ENCODE measurements around the gene CRB2.

DNA sequence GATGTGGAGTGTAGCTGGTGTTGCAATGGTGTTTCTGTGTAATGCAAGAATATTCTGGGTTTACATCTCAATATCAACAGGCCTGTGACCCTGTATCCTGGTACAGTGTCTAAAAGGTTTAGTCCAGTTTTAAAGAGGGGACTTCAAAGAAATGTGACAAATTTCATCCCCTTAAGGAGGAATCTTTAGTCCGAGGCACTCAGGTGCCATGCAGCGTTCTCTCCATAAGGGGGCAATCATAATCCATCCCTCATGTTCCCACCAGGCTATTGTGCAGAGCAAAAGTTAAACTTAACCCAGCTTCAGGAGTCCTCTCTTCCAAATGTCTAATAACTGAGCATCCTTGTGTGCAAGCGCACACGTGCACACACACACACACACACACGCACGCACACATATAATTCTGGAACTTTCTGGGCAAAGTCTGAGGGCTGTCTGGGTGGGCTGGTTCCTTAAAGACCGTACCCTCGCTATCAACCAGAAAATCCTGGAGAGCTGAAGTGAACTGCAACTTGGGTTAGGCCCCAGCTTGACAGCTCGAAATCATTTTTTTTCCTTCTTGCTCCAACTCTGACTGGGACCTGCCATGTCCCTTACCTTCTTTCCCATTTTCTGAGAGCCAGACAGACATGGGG is 46.0 kb downstream of the CRB2 start:
- TF ChIP-seq POLR2AphosphoS5 (IDR thresholded peaks at IDR 0.05; ENCODE audit: insufficient read depth in 1 of 2, low read depth in 1 of 2): no peak
- TF ChIP-seq, protein P1, sequence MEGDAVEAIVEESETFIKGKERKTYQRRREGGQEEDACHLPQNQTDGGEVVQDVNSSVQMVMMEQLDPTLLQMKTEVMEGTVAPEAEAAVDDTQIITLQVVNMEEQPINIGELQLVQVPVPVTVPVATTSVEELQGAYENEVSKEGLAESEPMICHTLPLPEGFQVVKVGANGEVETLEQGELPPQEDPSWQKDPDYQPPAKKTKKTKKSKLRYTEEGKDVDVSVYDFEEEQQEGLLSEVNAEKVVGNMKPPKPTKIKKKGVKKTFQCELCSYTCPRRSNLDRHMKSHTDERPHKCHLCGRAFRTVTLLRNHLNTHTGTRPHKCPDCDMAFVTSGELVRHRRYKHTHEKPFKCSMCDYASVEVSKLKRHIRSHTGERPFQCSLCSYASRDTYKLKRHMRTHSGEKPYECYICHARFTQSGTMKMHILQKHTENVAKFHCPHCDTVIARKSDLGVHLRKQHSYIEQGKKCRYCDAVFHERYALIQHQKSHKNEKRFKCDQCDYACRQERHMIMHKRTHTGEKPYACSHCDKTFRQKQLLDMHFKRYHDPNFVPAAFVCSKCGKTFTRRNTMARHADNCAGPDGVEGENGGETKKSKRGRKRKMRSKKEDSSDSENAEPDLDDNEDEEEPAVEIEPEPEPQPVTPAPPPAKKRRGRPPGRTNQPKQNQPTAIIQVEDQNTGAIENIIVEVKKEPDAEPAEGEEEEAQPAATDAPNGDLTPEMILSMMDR (IDR thresholded peaks at IDR 0.05): peak in 1 of 3 experiments; percentile 43
